Suprapubic skin (tissue), 4 donors: ENCODE results near the gene CNN3. TPM values are rescaled to one million over a fixed set of nuclear protein-coding genes. Genes with fewer than 3 reads are reported as not detected.

Experiments
- DNase-seq, 2 donors: peaks; one replicate each; pipeline ENCODE4 v3.0.0-alpha.2; 2019; ENCODE audit warnings: low spot score in 2 of 2
- H3K27ac ChIP-seq: fragments of 200-600 bp; sonication (generic); one replicate; pipeline ENCODE4 v1.5.1; 2019
- H3K27me3 ChIP-seq: fragments of 200-600 bp; sonication (generic); one replicate; pipeline ENCODE4 v1.5.1; 2019
- H3K36me3 ChIP-seq: fragments of 200-600 bp; sonication (generic); one replicate; pipeline ENCODE4 v1.5.1; 2019
- H3K4me1 ChIP-seq: fragments of 200-600 bp; sonication (generic); one replicate; pipeline ENCODE4 v1.5.1; 2019
- H3K4me3 ChIP-seq: fragments of 200-600 bp; sonication (generic); one replicate; pipeline ENCODE4 v1.5.1; 2019; ENCODE audit warnings: mild to moderate bottlenecking
- H3K9me3 ChIP-seq: fragments of 200-600 bp; sonication (generic); one replicate; pipeline ENCODE4 v1.5.1; 2019
- EP300 ChIP-seq: sonication (generic); formaldehyde crosslinking; IDR thresholded peaks from one replicate; pipeline ENCODE4 v1.6.1; 2017; ENCODE audit warnings: antibody characterized with exemption
- POLR2A ChIP-seq, 2 donors: fragments of 450-650 bp; IDR thresholded peaks; one replicate each; pipeline ENCODE4 v1.6.1; 2017; ENCODE audit warnings: antibody characterized with exemption in 2 of 2, mild to moderate bottlenecking in 2 of 2, moderate library complexity in 2 of 2
- POLR2AphosphoS5 ChIP-seq, 3 donors: sonication (generic); formaldehyde crosslinking; IDR thresholded peaks; one replicate each; pipeline ENCODE4 v1.6.1; 2017; ENCODE audit warnings: antibody characterized with exemption in 3 of 3
- WGBS: methylation state at CpG from one replicate; pipeline ENCODE4 v1.1.5; 2018; 5-methylcytosine and 5-hydroxymethylcytosine counted together
- total RNA-seq, 4 donors: library from RNA; depleted of rRNA; stranded (reverse); fragments of >200 nt; gene quantifications; one replicate each; pipeline ENCODE4 v1.1.0, GENCODE V29; 2016
- TF ChIP-seq, protein P1 (sequence below), 2 donors: fragments of 200-600 bp in 1 of 2; fragments of 450-650 bp in 1 of 2; sonication (generic) in 1 of 2; IDR thresholded peaks; one replicate each; pipeline ENCODE4 v1.5.1; 2016 to 2019; ENCODE audit warnings: antibody characterized with exemption in 2 of 2, mild to moderate bottlenecking in 1 of 2, moderate library complexity in 1 of 2

Gene CNN3
- total RNA-seq, 4 donors from 2014 or later: 52.3 to 73.7 (median 58.6) TPM

DNA sequence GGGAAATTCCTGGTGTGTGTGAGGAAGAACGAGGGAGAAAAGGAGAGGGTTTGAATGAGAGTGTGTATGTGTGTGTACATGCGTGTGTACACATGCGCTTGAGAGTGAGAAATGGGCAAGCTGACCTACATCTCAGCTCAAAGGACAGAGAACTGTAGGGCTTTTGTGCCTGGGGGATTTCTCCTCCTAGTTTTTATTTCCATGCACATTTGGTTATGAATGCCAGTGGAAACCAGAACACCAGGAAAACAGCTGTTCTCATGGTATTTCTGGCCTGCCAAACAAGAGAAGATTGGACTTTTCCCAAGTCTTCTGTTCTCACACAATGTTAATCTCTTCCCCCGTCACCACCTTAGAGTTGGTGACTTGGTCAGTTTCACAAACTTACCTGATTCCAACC is 61.5 kb downstream of the CNN3 start:
- Histone ChIP-seq H3K36me3 (no peaks in the 10 kb centered on the region), H3K9me3 (no peaks in the 10 kb centered on the region), H3K27me3 (no peaks in the 10 kb centered on the region), H3K4me3 (peak overlapping the region; percentile 21), H3K4me1 (peaks cover 43% of the 10 kb centered on the region), H3K27ac (peak overlapping the region; percentile 89)
- no peak for TF ChIP-seq POLR2A (IDR thresholded peaks at IDR 0.05)
- TF ChIP-seq EP300: no peak
- TF ChIP-seq POLR2AphosphoS5 (IDR thresholded peaks at IDR 0.05): no peak
- TF ChIP-seq, protein P1, sequence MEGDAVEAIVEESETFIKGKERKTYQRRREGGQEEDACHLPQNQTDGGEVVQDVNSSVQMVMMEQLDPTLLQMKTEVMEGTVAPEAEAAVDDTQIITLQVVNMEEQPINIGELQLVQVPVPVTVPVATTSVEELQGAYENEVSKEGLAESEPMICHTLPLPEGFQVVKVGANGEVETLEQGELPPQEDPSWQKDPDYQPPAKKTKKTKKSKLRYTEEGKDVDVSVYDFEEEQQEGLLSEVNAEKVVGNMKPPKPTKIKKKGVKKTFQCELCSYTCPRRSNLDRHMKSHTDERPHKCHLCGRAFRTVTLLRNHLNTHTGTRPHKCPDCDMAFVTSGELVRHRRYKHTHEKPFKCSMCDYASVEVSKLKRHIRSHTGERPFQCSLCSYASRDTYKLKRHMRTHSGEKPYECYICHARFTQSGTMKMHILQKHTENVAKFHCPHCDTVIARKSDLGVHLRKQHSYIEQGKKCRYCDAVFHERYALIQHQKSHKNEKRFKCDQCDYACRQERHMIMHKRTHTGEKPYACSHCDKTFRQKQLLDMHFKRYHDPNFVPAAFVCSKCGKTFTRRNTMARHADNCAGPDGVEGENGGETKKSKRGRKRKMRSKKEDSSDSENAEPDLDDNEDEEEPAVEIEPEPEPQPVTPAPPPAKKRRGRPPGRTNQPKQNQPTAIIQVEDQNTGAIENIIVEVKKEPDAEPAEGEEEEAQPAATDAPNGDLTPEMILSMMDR (IDR thresholded peaks at IDR 0.05): no peak
- no peak for DNase-seq
- WGBS: 14% methylated on average over 4 of the region's 4 CpGs

- Histone ChIP-seq H3K36me3 (no peaks in the 10 kb centered on the region), H3K4me1 (peaks cover 43% of the 10 kb centered on the region), H3K9me3 (no peaks in the 10 kb centered on the region), H3K27me3 (no peaks in the 10 kb centered on the region), H3K27ac (peak overlapping the region; percentile 89), H3K4me3 (peak overlapping the region; percentile 21)
- TF ChIP-seq POLR2AphosphoS5 (IDR thresholded peaks at IDR 0.05) (no peak), EP300 (no peak), POLR2A (IDR thresholded peaks at IDR 0.05) (no peak)
- TF ChIP-seq, protein P1 (IDR thresholded peaks at IDR 0.05): no peak
- DNase-seq: no peak
- 20% methylated on average over 9 of the region's 9 CpGs for WGBS
These were observed 62.1 kb downstream of the CNN3 start for GRCh38 chr1:94864821-94865220.

GRCh38 chr1:94863919-94864318 is 63.0 kb downstream of the CNN3 start:
- H3K27me3 ChIP-seq: no peaks in the 10 kb centered on the region
- no peak for DNase-seq
- TF ChIP-seq, protein P1 (IDR thresholded peaks at IDR 0.05): no peak
- TF ChIP-seq EP300: no peak
- TF ChIP-seq POLR2AphosphoS5 (IDR thresholded peaks at IDR 0.05): peak; percentile 66 to 88 (median 80)
- TF ChIP-seq POLR2A (IDR thresholded peaks at IDR 0.05): peak in 1 of 2 donors; percentile 15
- no peaks in the 10 kb centered on the region for H3K36me3 ChIP-seq
- no peaks in the 10 kb centered on the region for H3K9me3 ChIP-seq
- 8% methylated on average over 4 of the region's 4 CpGs for WGBS
- H3K4me3 ChIP-seq: peak overlapping the region; percentile 21
- H3K4me1 ChIP-seq: peaks cover 43% of the 10 kb centered on the region
- H3K27ac ChIP-seq: peak overlapping the region; percentile 89

DNA sequence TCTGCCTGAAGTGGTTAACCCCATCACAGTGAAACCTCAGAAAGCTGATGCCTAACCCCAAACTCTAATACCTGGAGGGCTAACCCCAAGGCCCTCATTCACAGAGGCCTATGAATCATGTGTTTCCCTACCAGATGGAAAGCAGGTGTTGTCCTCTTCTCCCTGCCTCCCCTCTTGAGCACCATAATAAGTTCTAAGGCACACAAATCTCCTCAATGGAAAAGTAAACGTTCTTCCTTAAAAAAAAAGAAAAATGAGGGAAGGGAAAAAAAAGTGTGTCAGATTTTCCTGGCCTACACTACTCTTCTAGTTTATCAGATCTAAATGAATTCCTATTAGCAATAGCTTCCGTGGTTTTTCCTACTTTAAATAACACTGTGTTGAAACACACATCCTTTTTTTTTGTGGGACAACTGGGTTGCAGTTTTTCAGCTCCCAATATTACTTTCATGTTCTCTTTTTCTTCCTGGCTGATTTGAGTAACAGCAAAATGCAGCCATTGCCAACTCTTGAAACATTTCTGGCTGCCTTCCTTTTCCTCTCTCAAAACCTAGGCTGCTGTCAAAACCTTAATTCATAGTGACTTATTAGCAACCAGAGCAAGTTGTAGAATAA is 63.5 kb downstream of the CNN3 start:
- Histone ChIP-seq H3K4me1 (peaks cover 43% of the 10 kb centered on the region), H3K36me3 (no peaks in the 10 kb centered on the region), H3K9me3 (no peaks in the 10 kb centered on the region), H3K27ac (peak overlapping the region; percentile 89), H3K27me3 (no peaks in the 10 kb centered on the region), H3K4me3 (peak overlapping the region; percentile 21)
- WGBS: 3% methylated on average over 2 of the region's 2 CpGs
- DNase-seq: no peak
- TF ChIP-seq POLR2AphosphoS5 (IDR thresholded peaks at IDR 0.05) (no peak), POLR2A (IDR thresholded peaks at IDR 0.05) (no peak)
- TF ChIP-seq, protein P1 (IDR thresholded peaks at IDR 0.05): no peak

- Histone ChIP-seq H3K27ac (peak overlapping the region; percentile 89), H3K4me3 (no peak overlapping the region), H3K27me3 (no peaks in the 10 kb centered on the region), H3K36me3 (no peaks in the 10 kb centered on the region), H3K9me3 (no peaks in the 10 kb centered on the region), H3K4me1 (peaks cover 43% of the 10 kb centered on the region)
- WGBS: 37% methylated on average over 2 of the region's 2 CpGs
- TF ChIP-seq, protein P1 (IDR thresholded peaks at IDR 0.05): no peak
- TF ChIP-seq EP300 (no peak), POLR2A (IDR thresholded peaks at IDR 0.05) (no peak), POLR2AphosphoS5 (IDR thresholded peaks at IDR 0.05) (no peak)
- DNase-seq: no peak
These were observed 64.2 kb downstream of the CNN3 start for GRCh38 chr1:94862718-94863117.
